Posterior cingulate gyrus (tissue), 11 donors: Measurements from ENCODE around the gene ZAP70.
"Not testable (repeated sequence)": the region's sequence is repeated elsewhere in the genome, so short reads cannot be mapped to it uniquely, and the experiment has no call there.

Experiments used
- DNase-seq, 10 donors: peaks; one replicate each; pipeline versions ENCODE4 v3.0.0 to v3.0.0-alpha.2; 2020 to 2021; ENCODE audit warnings: mixed read lengths in 3 of 10
- intact Hi-C: fragments of 100-400 bp; cut with DNase I; formaldehyde crosslinking; loops from one replicate; pipeline ENCODE4 v1.15.1; 2023

ZAP70 gene

DNA sequence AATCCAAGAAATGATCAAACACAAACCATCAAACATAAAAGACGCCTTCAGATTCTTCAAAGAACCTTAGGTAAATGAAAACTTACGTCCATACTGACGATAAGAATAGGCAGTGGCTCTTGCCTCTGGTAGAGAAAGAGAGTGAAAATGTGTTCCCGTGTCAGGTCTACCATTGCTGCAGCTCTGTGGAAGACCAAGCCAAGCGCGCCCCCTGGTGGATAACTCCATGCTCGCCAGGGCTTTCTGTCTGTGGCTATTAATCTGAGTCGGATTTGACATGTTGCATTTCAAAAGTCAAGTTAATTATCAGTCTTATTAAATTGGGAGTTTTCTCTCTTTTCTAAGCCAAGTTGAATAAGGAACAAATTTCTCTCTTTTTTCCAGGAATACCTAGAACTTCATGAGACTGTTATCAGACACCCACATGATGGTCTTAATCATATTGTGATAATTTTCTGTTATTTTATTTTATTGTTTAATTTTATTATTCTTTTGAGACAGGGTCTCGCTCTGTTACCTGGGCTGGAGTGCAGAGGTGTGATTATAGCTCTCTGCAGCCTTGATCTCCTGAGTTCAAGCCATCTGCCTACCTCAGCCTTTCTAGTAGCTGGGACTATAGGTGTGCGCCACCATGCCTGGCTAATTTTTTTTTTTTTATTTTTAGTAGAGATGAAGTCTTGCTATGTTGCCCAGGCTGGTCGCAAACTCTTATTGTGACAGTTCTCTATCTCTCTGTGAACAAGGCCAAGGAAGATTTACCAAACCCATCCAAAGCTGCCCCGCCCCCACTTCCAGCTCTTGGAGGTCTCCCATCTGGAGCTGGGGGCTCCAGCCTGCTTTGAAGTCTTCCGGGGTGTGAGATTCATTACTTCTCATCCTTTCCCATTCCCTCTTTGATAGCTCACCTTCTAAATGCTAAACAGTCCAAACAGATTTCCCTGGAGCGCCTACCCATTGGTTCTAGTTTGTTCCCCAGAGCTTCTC is 15.8 kb upstream of the ZAP70 start:
- DNase-seq: peak; percentile 83 to 99 (median 94)
- intact Hi-C loops: loop anchor here (2.0 to 10.0 kb wide), 2 partner anchors 33 to 103 kb away; partner anchors contain the start of gene ACTR1B

DNA sequence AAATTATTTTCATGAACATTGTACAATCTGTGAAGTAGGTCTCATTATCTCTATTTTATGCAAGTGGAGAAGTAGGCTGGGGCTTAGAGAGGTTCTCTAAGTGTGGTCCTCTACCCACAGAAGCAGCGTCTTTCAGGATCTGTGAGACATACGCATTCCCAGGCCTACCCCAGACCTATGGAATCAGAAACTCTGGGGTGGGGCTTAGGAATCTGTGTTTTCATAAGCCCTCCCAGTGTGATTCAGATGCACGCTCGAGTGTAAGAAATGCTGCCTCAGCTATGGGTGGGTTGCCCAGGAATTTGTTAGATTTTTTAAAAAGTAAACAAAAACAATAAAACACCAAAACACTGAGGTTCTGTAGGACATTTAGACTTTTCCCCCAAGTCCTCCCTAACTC is 14.8 kb upstream of the ZAP70 start:
- DNase-seq: no peak
- intact Hi-C loops: loop anchor here (10.0 kb wide), 1 partner anchor 104 kb away; no protein-coding TSS in a partner anchor

DNA sequence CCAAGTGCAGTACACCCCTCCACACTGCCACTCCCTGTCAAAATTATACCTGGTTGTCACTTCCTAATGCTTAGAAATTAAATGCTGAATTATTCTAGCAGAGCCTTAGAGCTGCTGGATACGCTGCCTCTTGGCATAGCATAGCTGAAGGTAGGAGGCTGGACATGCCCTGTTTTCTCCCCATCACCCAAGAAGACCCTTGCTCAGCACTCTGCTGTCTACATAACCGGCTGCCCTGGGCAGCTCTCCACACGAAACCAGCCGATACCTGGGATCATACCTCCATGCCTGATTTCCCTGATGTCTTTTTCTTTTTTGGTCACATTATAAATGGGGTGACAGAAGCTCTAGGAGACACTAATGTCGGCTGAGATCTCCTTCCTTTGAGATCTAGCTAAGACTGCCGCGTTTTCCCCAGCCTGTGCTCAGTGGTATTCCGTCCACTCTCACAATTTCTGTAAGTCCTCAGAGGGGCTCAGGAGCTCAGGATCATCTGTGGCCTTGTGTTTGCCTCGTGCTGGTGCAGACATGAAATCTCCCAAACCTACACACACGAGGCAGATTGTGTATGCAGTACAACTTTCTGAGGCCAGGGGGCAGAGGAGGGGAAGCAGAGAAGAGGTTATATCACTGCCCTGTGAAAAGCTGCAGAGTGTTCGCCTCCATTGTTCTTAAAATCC is 13.5 kb upstream of the ZAP70 start:
- intact Hi-C loops: loop anchor here (10.0 kb wide), 3 partner anchors 55 to 685 kb away; partner anchors contain the start of gene COX5B
- DNase-seq: peak in 6 of 10 donors; percentile 50 to 90 (median 60)

DNA sequence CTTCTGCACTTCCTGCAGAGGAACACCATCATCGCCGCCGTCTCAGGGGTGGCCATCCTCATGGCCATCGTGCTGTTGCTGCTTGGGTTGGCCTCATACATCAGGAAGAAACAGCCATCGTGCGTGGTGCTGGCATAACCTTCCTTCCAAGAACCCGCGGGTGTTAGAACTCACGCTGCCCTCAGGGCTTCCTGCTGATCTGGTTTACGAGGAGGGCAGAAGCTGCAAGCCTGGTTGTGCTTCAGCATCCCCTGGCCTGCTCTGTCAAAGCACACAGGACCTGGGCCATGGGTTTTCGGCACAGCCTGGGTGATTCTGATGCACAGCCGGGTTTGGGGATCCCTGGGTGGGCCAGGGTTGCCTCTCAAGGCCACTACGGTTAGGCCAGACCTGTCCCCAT is 12.2 kb upstream of the ZAP70 start:
- peak in 2 of 10 donors; percentile 60 to 62 for DNase-seq
- intact Hi-C loops: loop anchor here (10.0 kb wide), 2 partner anchors 56 to 684 kb away; partner anchors contain the start of gene COX5B

DNA sequence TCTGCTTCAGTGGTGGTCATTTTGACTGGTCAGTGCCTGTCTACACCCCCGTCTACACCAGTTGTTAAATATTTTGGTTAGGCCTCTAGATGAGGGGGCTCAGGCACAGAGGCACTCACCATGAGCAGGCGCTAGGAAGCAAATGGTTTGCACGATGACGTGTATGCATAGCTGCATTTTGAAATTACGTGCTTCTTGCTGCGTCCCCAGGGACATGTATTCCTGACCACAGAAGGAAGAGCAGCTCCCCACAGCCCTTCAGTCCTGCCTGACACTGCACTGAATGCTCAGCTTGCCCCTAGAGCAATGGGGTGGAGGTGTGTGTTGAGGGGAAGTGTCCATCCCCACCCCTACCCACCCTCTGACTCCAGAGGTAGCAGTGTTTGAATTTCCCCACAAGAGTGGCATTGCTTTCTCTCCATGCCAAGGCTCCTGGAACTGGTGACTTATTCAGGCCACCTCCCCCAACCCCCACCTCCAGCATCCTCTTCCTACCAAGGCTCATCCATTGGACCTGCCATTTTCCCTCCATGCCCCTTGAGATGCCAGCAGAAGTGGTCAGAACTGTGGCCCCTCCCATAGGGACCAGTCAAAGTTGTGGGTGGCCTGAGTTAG is 11.4 kb upstream of the ZAP70 start:
- intact Hi-C loops: loop anchor here (10.0 kb wide), 2 partner anchors 57 to 683 kb away; partner anchors contain the start of gene COX5B
- peak in 1 of 10 donors; percentile 13 for DNase-seq

DNA sequence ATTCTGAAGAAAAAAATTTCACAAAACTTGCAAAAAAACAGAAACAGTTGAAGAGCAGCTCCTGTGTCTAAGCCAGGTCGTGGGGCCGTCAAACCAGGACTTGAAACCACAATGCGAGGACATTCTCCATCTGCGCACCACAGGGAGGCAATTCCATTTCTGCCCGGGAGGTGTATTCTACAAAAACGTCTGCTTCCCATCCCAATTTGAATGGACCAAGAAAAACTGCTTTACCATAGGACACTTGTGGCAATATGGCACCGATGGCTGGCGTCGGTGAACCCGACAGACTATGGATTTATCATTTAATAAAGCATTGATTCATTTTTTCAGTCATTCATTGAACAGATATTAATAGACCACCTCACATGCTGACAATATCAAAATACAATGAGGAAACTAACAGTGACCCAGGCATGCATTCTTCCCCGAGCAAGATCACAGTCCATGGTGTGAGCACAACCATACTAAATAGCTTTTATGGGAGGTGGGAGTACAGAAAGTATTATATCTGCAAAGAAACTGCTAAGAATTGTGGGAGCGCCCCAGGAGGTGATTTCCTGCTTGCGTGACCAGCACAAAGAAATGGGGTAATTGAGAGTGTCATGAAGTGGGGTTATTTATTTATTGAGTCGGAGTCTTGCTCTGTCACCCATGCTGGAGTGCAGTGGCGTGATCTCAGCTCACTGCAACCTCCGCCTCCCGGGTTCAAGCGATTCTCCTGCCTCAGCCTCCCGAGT is 10.5 kb upstream of the ZAP70 start:
- DNase-seq: peak in 2 of 10 donors; percentile 17 to 64
- intact Hi-C loops: loop anchor here (10.0 kb wide), 2 partner anchors 58 to 682 kb away; partner anchors contain the start of gene COX5B

DNA sequence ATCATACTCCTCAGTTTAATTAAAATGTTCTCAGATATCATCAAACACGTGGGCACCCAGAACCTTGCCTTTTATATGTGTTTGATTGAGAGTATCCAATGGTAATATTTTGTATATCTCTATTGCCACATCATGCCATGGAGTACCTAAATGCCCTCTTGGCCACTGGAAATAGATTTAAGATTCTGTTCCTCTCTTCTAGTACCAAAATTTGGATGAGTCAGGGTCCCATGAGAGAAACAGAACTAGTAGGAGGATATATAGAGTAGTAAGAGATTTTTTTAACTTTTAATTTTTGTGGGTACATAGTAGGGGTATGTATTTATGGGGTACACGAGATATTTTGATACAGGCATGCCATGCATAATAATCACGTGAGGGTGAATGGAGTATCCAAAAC is 9.6 kb upstream of the ZAP70 start:
- intact Hi-C loops: loop anchor here (10.0 kb wide), 2 partner anchors 59 to 681 kb away; partner anchors contain the start of gene COX5B

DNA sequence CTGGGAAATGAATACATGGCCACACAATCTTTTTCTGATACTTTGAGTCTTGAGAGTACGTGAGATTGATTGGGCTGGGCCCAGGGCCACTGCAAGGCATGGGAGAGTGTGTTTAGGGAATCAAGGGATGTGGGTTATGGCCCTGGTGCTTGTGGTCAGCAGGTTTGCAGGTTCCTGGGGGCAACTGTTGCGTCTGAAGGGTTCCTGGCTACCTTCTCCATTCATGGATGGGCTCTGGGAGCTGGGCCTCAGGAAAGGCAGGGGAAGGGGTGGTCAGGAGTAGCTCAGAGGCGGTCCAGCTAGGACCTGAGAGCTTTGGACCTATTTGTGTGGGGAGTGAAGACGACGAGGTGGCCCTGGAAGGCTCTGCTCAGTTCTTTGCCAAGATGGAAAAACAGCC is 8.4 kb upstream of the ZAP70 start:
- peak in 1 of 10 donors; percentile 29 for DNase-seq
- intact Hi-C loops: loop anchor here (10.0 kb wide), 2 partner anchors 60 to 680 kb away; partner anchors contain the start of gene COX5B

More for the DNA sequence above, 9.6 kb upstream of the ZAP70 start:
- no peak for DNase-seq

DNA sequence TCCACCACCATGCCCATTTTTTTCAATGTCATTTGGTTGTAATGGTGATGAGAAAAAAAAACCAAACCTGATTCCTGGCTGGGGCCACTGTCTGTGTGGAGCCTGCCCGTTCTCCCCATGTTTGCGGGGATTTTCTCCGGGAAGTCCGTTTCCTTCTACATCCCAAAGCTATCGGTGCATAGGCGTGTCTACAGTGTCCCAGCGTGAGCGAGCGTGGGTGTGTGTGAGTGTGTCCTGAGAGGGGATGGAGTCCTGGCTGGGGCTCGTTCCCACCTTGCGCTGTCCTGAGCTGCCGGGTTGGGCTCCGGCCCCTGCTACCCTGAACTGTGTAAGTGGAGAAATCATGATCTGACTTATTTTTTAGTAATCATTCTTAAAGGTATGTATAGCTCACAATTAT is 7.3 kb upstream of the ZAP70 start:
- DNase-seq: peak in 2 of 10 donors; percentile 11 to 61
- intact Hi-C loops: loop anchor here (10.0 kb wide), 2 partner anchors 61 to 679 kb away; partner anchors contain the start of gene COX5B

DNA sequence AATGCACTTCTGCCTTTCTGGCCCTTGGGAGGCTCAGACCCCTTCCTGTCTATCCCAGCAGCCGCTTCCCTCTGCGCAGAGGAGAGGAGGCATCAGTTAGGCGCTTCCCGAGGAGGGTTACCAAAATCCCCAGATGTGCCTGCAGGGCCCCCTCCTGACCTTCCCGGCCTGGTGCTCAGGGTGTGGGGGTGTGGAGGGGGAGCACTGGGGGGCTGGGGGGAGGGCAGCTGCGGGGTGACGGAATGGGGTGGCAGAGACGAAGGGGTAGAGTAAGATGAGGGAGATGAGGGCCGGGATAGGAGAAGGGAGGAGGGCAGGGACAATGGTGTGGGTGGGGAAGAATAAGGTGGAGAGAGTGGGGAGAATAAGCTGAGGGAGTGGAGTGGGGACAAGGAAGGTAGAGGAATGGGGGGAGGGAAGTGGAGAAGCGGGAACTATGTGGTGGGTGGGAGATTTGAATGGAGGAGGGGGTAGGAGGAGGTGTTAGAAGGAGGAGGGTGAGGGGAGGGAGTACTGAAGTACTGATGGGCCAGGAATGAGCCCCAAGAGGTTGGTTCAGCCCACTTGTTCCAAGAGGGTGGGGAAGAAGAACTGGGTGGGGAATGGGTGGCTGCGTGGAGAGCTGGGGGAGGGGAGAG is 6.5 kb upstream of the ZAP70 start:
- intact Hi-C loops: loop anchor here (10.0 kb wide), 2 partner anchors 62 to 678 kb away; partner anchors contain the start of gene COX5B
- peak in 1 of 10 donors; percentile 37 for DNase-seq

DNA sequence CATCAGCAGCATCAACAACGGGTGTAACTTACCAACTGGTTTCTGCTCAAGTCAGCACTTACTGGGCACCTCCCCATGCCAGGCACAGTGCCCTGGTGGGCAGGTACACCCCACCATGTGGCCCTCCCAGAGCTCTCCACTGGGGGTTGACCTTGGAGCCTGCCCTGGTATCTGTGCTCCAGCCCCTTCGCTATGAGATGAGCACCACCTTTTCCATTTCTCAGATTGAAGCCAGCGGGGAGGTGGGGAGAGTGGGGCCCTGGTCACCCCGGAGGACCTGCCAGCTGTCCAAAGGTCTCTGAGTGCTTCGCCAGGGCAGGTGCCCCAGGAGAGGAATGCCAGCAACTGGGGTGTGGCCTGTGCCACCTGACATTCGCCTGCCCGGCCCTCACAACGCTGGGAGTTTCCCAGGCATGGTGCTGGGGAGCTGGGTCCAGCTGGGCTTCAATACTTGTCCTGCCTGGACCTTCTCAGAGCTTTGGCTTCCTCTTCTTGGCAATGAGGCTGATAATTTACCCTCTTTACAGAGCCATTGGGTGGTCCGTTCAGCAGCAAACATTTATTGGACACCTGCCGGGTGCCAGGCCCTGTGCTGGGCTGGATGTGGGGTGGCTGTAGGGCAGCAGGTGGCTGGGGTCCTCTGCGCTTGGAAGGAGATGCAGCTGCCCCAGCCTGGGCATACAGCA is 5.9 kb upstream of the ZAP70 start:
- DNase-seq: peak in 2 of 10 donors; percentile 66 to 68
- intact Hi-C loops: loop anchor here (10.0 kb wide), 2 partner anchors 63 to 677 kb away; partner anchors contain the start of gene COX5B

DNA sequence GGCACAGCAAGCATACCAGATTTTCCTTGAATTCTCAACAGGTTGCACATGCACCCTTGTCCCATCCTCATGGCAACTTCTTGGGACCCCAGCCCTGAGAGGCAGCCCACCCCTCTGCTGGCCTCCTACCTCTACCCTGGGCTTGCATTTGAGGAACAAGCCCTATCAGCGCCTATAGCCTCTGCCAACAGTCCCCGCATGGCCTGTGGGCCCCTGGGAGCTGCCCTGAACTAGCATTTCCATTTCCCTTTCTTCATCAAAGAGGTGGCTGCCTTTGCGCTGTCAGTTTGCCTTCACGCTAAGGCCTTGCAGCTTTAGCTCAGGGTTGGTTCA is 5.4 kb upstream of the ZAP70 start:
- intact Hi-C loops: loop anchor here (10.0 kb wide), 2 partner anchors 63 to 677 kb away; partner anchors contain the start of gene COX5B
- DNase-seq: peak in 2 of 10 donors; percentile 43 to 53

DNA sequence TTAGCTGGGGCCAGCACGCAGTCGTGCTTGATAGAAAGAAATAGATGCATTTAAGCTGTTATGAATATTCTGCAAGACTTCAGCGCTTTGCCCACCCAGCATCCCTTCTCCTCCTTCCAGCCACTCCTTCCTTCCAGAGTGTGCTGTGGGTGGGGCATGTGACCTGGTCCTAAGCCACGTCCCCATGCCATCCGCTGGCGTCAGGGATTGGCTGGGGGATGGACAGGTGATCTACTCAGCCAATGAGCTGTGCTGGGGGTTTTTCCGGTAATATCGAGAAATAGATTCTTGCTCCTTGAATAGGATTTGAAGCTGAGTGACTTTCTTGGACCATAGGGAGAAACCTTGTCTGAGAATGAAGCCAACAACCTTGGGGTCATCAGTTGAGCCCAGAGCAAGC is 4.8 kb upstream of the ZAP70 start:
- intact Hi-C loops: loop anchor here (10.0 kb wide), 2 partner anchors 64 to 676 kb away; partner anchors contain the start of gene COX5B
- DNase-seq: peak in 2 of 10 donors; percentile 46 to 50

DNA sequence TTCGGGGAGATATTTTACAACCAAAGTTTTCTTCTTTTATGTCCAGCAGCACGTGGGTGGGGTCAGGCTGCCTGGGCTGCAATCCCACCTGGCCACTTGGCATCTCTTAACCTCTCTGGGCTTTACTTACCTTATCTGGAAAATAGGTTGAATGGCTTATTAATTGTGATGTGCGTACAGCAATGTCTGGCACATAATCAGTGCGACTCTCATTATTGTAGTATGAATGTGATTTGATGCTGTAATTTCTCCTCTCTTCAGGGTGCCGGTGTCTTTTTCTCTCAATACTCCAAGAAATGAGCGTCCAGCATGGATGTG is 2.0 kb upstream of the ZAP70 start:
- intact Hi-C loops: no loop called here
- peak in 1 of 10 donors; percentile 52 for DNase-seq

DNA sequence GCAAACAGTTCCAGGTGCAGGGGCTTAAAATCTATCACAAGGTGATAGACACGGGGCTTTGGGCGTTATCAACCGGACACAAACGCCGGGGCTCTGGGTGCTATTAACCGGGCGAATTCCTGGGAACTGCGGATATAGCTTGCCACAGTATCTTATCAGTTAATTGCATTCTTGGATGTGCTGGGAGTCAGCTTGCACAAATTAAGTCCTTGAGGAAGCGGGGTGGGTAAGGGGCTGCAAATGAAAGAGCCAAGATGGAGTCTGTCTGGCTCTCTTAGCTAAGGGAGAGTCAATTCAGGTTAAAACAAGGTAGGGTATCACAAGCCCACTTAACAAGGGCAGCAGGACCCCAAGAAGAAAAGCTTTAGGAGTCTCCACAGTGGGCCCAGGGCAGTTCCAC is 1.2 kb upstream of the ZAP70 start:
- intact Hi-C loops: not testable (repeated sequence)
- peak in 2 of 10 donors; percentile 13 to 16 for DNase-seq

DNA sequence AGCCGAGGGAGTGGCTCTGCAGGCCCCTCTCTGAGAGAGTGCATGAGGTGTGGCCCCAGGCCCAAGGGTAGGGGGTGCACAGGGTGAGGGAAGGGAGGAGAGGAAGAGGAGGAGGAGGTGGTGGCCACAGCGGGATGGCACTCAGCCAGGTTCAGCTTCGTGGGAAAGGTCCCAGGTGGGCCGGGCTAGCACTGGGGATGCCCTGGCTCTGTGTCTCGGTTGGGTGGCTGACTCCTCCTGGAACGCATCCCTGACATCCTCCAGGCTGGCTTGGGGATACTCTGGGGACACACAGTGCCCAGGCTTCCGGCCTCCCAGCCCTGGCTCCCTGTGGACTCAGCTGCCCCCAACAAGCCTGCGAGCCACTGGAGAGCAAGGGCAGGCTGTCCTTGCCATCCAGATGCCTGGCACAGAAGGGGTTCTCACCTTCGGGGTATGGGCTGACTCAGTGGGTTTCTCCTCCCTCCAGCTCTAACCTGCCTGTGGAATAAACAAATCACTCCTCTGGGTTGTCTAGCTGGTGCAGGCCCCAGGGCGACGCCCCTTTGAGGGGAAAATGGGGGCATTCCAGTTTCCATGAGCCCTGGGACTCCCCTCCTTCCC is 582 bp upstream of the ZAP70 start:
- intact Hi-C loops: no loop called here

DNA sequence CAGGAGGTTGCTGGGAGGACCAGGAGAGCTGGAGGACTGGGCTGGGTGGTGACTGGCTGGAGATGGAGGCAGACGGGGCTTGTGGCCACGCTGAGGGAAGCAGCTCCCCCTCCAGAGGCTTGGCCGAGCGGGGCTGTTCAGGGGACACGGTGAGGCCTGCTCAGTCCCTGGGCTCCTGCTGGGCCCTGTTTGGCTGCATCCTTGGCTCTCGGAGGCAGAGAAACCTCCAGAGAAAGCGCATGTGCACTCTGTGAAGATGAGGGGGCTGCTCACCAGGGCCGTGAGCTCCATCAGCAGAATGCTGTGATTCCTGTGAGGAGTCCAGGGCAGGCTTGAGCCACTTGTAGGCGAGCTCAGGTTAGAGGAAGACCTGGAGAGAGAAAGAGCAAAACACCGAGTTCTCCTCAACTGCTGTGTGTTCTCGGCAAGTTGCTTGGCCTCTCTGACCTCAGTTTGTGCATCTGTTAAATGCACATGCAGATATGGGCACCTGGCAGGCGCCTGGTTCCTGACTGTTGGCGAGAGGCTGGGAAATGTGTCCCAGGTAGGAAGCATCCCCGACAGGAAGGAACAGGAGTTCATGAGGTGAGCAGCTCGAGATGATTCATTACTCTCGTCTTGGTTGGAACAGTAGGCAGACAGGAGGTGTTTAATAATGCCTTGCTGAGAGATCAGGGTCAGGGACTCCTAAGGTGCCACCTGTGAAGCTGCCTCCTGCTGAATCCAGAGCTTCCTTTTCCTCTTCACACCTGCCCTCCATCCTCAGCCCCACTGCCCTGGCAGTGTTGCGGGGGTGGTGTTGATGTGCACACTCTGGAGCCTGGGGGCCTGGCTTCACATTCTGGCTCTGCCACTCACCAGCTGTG is 941 bp downstream of the ZAP70 start:
- peak in 4 of 10 donors; percentile 4 to 46 (median 30) for DNase-seq
- intact Hi-C loops: no loop called here

More for the DNA sequence above, 582 bp upstream of the ZAP70 start:
- DNase-seq: peak in 3 of 10 donors; percentile 10 to 75 (median 58)
